Stimulated activated CD8-positive, alpha-beta memory T cell treated with anti-CD3 and anti-CD28 coated beads, Interleukin-2, amount 100 ng/mL, for 48 hours (primary cell): ENCODE data around the gene ZNF500.

Source experiments
- DNase-seq, 2 donors: peaks; one replicate each; pipeline ENCODE4 v3.0.0-alpha.2; 2020; ENCODE audit warnings: low read depth in 2 of 2

ZNF500 gene

DNA sequence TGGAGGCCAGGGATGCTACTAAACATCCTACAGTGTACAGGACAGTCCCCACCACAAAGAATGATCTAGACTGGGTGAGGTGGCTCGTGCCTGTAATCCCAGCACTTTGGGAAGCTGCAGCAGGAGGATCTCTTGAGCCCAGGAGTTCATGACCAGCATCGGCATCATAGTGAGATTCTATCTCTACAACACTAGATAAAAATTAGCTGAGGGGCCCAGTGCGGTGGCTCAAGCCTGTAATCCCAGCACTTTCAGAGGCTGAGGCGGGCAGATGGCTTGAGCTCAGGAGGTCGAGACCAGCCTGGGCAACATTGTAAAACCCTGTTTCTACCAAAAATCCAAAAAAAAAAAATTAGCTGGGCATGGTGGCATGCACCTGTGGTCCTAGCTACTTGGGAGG, 5.4 kb upstream of the ZNF500 start:
- DNase-seq: no peak

DNA sequence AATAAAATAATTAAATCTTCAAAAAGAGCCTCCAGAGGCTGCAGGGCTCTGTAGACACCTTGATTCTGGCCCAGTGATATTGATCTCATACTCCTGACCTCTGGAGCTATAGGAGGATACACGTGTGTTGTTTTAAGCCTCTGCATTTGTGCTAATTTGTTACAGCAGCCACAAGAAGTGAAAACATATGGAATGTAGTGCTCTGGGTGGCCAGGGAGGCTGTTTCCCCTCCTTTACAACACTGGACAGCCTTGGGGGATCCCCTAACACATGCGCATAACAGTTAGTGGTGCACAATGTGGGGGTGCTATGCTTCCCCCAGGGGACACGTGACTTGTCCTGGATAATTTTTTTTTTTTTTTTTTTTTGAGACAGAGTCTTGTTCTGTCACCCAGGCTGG, 4.7 kb upstream of the ZNF500 start:
- DNase-seq: no peak

DNA sequence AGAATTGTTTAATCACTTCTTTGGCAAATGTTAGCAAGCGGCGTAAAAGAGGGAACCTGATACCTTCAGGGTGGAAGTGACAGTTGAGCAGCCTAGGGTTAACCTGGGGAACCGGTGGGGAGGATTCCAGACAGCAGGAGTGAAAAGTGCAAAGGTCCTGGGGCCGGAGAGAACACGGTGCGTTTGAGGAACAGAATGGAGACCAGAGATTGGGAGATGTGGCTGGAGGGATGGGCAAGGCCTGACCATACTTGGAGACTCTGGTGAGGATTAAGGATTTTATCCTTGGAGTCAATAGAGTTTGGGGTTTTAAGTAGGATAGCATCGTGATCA, 2.3 kb upstream of the ZNF500 start:
- DNase-seq: no peak

DNA sequence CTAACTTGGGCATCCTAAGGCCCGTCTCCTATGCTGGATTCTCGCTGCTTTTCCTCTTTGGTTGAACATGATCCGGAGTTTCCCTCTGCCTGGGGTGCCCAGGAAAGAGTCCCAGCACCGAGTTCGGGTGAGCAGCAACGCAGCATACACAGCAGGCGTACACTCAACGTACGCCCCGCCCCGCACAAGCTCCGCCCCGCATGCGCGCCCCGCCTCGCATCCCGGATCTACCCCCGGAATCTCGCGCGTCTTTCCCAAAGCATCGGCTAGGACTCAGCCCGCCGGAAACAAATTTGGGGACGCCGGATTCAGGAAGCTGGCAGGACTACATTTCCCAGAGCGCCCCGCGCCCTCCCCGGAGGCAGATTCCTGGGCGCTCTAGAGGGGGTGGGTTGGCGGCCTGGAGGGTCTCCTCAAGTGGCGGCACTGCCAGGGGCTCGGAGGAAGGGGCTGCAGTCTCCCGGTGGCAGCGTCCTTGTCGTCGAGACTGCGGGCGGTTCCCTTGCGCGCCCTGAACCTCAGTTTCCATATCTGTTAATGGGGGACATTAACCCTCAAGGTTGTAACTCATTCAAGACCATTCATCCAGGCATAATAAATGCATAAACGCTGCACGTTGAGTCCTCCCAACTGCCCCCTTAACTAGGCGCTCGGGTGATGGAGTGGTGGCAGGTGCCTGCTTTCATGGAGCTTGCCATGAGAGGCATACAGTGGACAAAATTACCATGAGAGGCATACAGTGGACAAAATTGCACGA, 1.8 kb upstream of the ZNF500 start:
- DNase-seq: peak; percentile 82 to 93

DNA sequence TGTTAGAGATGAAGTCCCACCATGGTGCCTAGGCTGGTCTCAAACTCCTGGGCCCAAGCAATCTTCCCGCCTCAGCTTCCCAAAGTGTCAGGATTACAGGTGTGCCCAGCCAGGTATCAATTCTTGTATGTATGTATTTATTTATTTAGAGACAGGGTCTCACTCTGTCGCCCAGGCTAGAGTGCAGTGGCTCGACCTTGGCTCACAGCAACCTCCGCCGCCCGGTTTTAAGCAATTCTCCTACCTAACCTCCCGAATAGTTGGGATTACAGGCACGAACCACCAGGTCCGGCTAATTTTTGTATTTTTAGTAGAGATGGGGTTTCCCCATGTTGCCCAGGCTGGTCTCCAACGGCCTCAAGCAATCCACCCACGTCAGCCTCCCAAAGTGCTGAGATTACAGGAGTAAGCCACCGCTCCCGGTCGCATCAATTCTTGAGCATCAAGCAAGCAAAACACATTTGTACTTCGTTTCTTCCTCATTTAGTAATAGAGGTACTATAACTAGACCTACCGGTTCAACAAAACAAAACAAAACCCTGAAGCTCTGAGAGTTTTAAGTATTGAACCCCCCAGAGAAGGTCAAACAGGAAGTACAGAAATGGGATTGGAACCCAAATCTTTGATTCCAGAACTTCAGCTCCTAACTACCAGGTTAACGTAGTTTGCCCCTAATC, 1.0 kb upstream of the ZNF500 start:
- DNase-seq: no peak

DNA sequence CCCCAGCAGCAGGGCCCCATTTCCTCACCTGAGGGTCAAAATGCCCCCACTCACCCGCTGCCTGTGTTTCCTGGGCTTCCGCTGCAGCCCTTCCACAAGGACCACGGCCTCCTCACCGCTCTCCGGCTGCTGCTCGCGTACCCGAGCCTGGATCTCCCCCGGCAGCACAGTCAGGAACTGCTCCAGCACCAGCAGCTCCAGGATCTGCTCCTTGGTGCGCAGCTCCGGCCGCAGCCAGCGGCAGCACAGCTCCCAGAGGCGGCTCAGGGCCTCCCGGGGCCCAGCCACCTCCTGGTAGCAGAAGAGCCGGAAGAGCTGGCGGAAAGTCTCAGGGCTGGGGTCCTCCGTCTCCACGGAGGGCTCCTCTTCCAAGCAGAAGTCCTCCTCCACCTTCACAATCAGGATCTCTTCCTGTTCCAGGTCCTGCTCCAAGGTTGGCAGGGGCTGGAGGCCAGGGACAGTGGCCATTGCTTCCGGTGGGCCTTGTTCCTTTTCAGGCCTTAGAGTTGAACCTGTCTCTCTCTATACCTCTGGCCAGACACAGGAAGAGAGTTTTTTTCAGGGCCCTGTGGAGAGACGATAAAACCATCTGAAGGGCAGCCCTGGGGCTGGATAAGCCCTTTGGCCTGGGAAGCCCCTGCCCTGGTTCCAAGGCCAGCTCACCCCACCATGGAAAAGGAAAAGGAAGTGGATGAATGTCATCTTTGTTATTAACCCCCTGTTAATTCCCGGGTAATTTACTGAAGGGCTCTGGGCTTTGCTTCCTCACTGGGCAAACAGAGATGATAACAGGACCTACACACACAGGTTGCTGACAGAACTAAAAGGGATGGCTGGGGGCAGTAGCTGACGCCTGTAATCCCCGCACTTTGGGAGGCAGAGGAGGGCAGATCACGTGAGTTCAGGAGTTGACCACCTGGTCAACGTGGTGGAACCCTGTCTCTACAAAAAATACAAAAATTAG, 1.2 kb downstream of the ZNF500 start:
- DNase-seq: no peak

DNA sequence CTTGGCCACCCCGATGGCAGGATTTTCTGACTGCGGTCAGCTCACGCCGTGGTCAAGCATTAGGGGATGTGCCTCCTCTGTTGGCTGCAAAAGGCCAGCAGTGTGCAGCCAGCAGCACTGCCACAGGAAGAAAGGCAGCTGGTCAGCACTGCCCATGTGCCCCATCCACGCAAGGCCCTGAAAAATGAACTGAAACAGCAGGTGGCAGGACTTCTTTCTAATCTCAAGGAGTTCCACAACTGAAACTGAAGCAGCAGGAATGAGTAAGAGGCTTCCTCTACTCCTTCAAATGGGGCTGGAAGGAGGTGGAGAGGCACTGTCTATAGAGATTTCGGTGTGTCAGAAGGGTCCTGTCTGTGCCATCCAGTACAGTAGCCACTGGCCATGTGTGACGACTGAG, 3.2 kb downstream of the ZNF500 start:
- no peak for DNase-seq

DNA sequence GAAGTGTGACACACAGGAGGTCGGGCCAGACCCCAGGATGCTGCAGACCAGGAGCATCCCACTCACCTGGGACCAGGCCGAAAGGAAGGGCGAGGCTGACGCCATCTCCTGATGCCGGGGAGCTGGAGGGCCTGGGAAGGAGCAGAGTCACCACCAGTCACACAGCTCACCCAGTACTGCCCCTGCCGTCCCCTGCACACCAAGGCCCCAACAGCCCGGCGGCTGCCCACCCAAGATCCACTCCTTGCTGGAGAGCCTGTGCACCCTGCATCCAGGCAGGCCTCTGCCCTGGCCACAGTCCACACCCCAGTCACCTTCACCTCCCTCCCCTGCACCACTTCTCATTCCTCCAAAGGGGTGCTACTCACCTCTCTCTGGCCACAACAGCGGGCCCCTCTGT, 4.8 kb downstream of the ZNF500 start:
- no peak for DNase-seq

DNA sequence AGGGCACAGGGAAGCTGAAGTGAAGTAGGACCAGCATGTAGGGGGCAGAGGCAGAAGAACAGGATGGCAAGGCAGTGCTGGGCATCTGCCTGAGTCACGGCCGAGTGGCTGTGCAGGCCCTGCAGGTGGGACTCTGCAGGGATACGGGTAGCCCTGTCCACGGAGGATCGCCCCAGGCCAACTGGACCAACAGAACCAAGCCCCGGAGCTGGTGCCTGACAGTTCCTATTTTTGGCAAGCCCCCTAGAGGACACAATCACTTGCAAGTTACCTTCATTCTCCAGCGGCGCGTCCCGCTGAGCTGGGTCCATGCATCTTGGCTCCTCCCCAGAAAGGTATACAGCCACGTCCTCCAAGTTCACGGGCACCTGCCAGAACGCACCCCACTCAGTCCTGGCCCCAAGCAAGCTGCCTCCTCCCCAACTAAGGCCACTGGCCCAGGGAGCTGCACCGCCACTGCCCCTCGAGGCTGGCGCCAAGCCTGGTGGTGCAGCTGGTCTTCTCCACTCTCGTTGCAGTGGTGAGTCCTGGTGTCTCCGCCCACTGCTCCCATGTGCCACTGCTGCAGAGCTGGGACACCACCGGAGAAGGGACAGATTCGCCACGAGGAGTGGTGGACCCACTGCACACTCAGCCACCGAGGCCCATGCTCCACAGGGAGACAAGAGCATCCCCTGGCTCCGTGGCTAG, 6.6 kb downstream of the ZNF500 start:
- no peak for DNase-seq

DNA sequence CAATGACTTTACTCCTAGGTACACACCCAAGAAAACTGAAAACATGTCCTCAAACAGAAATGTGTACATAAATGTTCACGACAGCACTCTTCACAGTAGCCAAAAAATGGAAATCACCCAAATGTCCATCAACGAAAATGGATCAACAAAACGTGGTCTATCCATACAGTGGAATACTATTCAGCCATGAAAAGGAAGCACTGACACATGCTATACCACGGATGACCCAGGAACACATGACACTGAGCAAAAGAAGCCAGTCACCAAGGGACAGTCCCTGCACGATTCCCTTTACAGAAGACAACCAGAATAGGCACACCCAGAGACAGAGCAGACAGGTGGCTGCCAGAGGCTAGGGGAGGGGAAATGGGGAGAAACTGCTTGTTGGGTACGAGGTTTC, 11.3 kb downstream of the ZNF500 start:
- no peak for DNase-seq

DNA sequence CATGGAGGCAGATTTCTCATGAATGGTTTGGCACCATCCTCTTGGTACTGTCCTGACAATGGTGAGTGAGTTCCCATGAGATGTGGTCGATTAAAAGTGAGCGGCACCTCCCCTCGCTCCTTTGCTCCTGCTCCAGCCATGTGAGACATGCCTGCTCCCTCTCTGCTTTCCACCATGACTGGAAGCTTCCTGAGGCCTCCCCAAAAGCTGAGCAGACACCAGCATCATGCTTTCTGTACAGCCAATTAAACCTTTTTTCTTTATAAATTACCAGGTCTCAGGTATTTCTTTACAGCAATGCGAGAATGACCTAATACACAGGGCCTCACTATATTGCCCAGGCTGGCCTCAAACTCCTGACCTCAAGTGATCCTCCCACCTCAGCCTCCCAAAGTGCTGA, 12.1 kb downstream of the ZNF500 start:
- DNase-seq: no peak

DNA sequence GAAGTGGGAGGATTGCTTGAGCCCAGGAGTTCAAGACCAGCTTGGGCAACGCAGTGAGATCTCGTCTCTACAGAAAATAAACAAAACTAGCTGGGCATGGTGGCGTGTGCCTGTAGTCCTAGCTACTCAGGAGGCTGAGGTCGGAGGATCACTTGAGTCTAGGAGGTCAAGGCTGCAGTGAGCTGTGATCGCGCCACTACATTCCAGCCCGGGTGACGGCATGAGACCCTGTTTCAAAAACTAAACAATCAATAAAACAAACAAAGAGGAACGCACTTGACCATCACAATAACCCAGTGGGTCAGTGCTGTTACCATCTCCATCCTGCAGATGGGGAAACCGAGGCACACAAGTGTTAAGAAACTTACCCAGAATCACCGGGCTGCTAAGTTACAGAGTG, 13.7 kb downstream of the ZNF500 start:
- DNase-seq: no peak

DNA sequence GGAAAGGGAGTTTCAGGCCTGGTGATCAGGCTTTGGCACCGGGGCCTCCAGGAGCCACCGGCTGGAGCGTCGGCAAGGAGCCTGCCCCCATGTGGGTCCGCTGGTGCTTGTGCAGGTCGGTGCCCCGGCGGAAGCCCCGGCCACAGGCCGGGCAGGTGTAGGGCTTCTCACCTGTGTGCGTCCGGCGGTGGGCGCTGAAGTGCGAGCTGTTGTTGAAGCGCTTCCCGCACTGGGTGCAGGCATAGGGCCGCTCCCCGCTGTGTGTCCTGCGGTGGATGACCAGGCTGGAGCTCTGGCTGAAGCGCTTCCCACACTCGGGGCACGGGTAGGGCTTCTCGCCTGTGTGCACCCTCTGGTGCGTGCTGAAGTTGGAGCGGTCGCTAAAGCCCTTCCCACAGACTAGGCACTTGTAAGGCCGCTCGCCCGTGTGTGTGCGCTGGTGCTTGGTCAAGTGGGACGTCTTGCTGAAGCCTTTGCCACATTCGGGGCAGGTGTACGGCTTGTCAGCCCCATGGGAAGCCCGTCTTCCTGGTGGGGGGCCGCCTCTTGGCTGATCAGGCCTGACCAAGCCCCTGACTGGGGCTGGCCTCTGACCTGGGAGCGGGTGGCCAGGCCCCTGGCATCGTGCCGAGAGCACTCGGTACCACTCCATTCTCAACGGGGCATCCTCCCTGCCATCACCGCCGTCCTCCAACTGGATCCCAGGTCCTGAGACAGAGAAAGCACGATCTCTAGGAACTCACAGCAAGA, 14.4 kb downstream of the ZNF500 start:
- no peak for DNase-seq

DNA sequence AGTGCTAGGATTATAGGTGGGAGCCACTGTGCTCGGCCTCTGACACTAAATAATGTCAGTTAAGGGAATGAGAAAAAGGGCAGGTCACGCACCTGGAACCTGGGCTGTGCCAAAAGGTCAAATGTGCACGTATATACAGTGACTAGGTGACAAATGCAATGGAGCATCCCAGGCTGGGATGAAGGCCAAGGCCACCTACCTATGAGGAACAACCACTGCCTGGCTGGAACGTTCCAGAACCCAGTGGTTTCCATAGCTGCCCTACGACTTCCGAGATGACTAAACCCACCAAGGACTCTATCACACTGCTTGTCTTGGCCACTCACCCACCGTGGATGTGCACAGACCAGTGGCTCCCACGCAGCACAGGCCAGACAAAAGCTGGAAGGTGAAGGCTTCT, 16.1 kb downstream of the ZNF500 start:
- no peak for DNase-seq

DNA sequence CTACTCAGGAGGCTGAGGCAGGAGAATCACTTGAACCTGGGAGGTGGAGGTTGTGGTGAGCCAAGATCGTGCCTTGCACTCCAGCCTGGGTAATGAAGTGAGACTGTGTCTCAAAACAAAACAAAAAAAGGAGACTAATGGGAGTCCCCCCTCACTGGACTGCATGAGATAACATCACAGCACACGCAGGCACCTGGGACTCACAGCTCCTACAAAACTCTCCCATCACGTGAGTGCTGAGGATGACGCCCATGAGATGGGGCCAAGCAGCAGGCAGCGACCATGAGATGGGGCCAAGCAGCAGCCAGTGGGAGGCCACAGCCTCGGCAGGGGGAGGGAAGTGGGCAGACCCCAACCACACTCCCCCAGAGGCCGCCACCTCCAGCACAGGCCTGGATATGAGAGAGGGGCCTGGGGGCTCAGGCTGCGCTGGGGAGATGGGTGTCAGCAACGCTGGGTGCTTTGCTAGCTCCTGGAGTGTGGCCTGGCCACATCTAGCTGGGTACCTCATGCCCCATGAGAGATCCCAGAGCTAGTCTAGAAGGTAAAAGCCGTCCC, 17.2 kb downstream of the ZNF500 start:
- no peak for DNase-seq

DNA sequence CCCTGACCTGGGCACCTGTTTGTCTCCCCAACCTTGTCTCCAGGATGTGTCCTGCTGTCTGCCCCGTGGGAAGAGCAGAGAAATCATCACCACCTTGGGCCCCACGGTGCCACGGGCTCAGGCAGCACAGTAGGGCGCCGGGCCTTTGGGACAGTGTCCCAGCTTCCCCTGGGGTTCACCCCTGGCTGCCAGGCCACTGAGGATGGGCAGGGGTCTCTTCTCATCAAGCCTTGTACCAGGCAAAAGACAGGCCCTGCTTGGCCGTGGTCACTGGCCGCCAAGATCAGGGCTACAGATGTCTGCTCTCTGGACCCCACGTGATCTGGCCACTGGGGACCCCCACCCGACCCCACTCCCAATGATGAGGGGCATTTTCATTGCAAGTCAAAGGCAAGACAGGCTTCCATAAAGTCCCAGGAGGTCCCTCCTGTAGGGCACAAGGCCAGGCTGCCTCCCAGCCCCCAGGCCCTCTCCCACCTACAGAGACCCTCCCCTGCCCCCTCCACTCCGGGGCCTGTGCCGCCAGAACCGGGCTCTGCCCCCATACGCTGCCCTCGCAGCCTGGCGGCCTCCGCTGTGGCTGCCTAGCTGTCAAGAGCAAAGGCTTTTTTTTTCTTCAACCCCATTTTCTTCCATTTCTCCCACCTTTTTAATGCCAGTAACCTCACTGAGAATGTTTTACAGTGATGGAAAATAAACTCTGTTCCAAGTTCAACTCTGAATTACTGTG, 18.1 kb downstream of the ZNF500 start:
- DNase-seq: no peak

DNA sequence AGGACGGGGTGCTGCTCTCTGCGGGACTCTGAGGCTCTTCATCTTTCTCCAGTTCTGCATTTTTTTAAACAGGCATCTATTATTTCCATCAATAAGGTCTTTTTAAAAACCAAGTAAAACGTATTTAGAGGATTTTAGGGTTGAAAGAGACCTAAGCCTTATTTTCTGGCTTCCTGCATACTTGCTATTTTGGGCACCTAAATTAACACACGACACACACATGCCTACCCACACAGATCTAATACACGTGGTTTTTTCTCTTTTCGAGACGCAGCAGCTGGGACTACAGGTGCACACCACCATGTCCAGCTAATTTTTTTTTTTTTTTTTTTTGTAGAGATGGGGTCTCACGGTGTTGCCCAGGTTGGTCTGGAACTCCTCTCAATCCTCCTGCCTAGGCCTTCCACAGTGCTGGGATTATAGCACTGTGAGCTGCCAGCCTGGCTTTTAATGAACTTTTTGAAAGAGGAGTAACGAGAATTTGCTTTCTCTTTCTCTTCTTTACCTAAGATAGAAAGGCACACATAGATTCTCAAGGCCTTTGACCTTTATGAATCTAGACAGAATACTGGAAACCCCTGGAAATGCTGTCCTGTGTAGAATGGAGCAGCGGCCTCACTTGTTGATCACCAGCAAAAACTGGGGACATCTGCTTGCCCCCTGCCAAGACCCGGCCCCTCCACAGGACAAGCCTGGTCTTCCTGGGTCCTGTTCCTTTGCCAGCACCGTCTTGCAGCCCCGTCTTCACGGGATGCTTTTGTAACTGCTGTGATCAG, 18.9 kb downstream of the ZNF500 start:
- no peak for DNase-seq

DNA sequence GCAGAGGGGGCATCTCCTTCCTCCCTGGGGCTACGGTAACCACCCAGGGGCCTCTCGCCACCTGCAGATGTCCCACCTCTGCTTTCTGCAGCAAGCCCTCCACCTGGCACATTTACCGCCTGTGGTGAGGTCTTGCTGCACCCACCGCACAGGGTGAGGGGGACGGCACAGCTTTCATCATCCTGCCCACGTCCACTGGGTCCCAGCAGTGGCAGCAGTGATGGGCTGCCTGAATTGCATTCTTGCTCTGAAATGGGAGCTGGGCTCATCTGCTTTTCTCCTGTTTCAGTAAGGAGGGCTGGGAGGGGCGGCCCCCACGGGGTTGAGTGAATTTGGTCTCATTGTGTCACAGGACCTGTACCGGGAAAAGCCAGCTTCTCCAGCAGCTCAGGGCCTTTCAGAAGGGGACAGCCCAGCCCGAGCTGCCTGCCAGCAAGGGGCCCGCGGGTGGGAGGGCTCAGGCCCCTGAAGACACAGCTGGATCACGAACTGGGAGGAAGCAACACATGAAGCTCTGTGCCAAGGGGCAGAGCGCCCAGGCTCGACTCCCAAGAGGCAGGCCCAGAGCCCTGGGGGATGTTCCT, 19.9 kb downstream of the ZNF500 start:
- no peak for DNase-seq

DNA sequence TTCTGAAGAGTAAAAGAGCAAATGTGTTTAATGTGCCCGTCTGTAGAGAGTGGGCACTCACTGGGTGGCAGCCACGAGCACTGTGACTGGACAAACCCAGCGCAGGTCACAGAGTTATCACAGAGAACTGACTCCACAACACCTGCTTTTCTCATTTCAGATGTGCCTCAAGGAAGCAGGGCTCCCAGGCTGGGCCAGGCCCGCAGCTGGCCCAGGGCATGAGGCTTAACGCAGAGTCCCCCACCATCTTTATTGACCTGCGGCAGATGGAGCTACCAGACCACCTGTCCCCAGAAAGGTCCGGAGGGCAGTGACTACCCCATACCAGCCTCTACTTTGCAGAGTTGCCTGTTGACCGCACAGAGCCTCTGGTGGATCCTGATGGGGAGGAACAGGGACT, 20.7 kb downstream of the ZNF500 start:
- DNase-seq: no peak
